SIG-M5 (cell line): ENCODE data around the gene MYO16.

Source experiments
- DNase-seq: peaks from one replicate; lab custom pipeline; 2025; lab: John Stamatoyannopoulos, UW

Gene MYO16

DNA sequence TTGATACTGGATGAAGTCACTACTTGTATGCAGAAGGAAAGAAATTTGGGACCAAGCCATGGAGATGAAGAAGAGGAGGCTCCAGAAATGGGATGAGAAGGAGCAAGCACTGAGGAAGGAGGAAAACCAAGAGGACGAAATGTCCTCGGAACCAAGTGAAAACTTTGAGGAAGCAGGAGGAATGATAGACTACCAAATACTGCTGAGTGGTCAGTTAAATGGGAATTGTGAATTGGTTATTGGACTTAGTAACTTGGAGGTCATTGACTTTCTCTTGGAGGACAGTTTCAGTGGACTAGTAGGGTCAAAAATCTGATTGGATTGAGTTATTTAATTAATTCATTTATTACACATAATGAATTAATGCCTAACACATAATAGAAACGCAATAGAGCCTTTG lies 167.9 kb downstream of the MYO16 start:
- no peak for DNase-seq

DNA sequence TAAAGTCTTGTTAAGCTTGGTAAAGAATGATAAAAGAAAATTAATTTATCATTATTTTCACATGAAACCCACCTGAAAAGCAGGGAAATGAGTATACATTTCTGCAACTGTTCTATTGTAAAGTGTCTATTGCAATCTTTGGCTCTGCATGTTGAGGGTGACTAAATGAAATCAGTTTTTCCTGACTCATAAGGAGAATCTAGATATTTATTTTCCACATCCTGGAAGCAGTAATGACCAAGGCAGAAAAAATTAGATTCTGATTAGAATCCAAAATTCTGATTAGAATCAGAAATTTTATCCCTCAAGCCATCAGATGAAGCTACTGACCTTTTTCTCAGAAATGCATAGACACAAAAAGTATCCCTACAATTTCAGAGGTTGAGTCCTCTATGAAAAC lies 178.4 kb downstream of the MYO16 start:
- no peak for DNase-seq

DNA sequence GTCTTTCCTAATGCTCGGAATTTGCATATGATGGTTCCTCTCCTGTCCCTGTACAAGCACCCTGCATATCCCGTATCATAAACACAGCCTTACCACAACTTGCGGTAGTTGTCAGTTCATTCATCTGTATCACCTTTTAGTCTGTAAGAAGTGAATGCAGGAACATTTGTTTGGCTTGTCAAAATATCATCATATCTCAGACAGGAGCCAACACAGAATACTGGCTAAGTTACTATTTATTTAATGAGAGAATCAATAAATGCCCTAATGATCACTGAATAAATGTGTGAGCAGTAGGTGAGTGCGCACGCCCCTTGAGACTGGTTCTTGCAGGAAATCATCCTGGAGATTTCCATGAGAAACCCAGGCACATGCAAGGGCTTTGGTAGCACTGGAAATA lies 182.8 kb downstream of the MYO16 start:
- no peak for DNase-seq

DNA sequence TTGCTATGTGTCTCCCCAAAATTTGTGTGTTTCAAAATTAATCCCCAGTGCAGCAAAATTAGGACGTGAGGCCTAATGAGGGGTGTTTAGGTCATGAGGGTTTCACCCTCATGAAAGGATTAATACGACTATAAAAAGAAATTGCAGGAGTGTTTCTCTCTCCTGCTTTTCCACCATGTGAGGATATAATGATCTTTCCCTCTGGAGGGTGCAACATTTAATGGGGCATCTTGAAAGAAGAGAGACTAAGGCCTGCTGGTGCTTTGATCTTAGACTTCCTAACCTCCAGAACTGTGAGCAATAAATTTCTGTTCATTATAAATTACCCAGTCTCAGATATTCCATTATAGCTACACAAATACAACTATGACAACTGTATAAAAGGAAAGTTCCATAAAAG lies 183.2 kb downstream of the MYO16 start:
- no peak for DNase-seq

DNA sequence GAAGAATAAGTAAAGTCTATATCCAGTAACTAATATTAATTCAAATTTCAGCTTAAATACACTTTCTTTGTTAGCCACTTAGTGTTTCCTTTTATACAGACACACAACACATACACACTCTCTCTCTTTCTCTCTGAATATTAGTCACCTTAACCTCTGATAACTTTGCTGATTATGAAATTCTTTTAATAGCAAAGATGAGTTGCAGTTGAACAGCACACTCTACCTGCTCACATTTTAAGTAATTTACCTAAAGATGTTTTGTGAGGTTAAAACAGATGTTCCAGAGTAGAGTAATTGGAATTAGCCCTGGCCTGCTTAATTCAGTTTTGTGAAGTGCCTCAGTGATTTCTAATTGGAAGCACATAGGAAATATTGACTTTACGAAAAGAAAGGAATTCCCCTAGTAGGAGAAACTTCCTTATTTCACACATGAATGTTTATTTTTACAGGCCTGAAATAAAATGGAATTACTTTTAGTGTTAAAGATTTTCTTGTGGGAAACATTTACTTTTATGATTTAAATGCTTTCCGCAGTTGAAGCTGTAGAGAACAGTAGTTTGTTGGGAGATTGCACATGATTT lies 184.3 kb downstream of the MYO16 start:
- no peak for DNase-seq

DNA sequence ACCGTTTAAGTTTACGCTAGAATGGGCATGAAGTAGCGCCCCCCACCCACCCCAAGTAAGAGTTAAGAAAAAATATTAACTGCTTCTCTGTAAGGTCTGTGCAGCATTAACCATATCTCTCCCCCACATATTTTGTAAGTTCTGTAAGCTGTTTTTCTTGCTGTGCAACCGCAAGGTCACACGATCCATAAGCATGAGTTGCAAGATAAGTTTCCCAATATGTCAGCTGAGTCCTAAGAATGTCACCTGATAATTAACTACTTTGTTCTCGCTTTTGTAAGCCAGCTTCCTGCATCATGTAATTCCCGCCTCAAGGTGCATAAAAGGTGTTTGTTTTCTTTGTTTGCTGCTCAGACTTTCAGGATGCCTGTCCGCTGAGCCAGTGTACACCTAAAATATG lies 187.0 kb downstream of the MYO16 start:
- DNase-seq, result no peak

DNA sequence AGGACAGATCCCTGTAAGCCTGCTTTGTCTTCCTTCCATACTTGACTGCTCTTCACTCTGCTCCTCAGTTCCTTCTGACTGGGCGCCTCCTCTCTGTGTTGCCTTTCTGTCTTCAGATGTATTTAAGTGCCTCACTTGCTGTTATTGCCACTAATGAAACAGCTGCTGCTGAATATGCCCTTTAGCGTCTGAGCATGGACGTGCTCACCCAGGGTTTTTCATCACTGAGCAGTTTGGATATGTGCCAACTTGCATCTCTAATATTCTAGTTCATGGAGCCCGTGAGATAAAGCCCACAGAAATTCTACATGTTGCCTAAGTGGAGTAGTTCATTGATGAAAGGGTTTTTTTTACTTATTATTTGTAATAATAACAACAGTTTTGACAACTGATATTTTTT lies 198.2 kb downstream of the MYO16 start:
- DNase-seq, result no peak

DNA sequence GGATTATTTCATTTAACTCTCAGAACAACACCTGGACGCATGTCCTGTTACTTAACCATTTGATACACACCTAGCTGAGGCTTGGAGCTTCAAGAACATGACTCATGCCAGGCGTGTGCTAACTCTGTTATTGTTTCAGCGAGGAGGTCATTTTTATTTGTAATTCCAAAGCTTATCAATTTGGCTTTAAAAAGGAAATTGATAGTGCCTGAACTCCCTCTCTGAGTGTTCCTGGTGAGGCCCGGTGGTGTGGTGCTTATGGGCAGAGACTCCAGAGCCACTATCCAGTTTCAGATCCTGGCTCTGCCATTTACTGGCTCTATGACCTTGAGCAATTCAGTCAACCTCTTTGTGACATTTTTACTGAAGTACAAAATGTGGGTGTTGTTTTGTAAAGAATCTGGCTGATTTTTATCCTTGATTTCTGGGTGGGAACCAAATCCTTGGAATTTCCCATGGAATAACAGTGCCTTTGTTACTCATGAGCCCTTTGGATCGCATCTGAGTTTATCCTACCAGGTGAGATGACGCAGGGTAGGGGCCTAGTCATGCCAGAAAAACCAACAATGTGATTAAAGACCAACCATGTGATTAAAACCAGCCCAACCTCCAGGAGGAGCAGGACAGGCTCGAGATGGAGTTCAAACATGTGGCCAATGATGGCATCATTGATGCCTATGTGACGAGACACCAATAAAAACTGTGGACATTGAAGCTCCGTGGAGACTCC lies 198.8 kb downstream of the MYO16 start:
- DNase-seq, result no peak

DNA sequence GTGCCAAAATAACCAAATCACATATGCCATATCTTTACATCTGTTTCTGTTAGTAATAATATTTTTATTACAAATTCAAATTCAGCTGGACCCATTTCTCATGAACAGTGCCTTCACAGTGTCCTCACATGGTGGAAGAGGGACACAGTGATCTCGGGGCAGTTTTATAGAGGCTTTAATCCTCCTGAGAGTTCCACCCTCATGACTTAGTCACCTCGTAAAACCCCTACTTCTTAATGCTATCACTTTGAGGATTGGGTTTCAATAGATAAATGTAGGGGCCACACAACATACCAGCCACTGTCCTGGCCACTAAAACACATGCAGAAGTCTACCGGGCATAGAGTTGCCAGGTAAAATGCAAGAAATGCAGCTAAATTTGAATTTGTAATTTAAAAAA lies 201.5 kb downstream of the MYO16 start:
- no peak for DNase-seq

DNA sequence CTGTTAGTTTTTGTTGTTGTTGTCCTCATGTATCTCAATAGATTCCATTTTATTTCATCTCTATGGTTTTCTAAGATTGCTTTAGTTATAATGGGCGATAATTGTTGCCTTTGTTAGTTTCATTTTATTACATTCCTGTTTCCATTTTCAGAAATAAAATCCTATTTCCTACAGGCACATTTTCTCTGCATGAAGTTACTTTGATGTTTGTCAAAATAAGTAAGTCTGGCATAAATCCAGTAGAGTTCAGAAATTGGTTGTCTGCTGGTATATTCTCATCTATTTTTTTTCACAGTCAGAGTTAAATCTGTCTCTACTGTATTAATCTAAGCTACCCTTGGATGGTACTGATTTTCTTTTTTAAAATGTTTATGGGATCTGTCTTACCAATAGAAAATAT lies 204.1 kb downstream of the MYO16 start:
- DNase-seq, result no peak

DNA sequence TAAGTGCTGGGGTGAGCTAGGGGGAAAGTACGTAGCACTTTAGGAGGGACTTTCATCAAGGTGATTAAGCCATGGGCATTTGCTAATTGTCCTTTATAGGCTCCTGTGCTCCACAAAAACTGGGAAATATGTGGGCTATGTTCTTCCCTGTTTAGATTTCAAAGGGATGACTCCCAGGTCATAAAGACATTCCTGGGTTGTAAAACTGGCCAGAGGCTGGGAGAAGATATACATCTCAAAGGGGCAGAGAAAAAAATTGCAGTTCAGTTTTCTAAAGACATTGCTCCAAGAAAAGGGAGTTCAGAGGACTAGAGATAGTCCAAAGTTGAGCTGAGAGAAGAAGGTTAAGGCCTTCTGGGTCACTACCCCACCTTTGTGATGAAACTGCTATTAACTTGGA lies 204.8 kb downstream of the MYO16 start:
- DNase-seq, result no peak

DNA sequence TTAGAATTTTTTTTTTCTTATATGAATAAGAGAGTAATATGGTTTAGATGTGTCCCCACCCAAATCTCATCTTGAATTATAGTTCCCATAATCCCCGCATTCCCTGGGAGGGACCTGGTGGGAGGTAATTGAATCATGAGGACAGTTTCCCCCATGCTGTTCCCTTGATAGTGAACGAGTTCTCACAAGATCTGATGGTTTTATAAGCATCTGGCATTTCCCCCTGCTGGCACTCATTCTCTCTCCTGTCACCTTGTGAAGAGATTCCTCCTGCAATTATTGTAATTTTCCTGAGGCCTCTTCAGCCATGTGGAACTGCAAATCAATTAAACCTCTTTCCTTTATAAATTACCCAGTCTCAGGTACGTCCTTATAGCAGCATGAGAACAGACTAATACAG lies 205.7 kb downstream of the MYO16 start:
- no peak for DNase-seq

DNA sequence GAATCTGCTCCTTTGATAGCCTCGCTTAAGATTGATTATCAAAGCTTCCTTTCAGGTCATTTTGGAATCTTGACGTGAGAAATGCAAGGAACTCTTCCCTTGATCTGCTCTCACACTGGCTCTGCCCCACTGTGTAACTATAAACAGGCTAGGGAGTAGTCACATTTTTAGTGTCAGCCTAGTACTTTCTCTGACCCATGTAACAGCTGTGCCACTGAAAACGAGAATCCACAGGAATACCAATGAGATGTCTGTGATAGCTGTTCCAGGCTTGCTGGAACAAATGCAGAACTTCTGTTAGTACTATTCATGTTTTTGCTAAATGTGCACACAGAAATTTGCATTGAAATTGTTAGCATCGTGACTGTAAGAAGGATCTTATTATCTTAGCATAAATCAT lies 221.3 kb downstream of the MYO16 start:
- no peak for DNase-seq

DNA sequence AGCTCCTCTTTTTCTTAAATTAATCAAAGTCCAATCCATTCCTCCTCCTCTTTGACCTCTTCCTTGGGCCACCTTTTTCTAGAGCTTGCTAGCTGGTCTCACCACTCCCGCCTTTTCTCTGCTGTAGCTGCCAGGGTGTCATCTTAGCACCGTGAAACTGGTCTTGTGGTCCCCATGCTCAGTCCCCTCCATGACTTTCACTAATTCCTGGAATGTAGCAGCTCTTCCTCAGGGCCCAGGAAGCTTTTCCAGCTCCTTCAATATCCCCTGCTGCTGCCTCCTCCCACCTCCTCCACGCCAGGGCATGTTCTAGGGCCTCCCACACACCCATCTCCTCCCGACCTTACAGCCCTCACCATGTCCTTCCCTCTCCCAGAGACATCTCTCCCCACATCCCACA lies 222.2 kb downstream of the MYO16 start:
- DNase-seq, result no peak

DNA sequence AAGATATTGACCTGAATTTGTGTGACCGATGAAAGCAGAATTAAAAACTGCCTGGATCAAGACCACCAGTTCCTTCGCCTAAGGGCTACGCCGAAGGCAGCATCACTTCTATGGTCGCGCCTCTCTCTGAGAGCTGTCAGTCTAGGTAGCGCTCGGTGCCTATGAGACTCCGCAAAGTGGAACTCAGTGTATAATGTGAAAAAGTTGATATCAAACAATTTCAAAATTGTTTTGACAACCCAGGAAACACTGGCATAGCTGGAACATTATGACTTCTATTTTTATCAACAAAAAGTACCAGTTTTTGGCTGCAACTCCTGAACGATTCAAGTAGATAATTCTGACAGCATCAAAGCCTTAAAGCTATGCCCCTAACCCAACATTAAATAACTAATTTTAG lies 223.6 kb downstream of the MYO16 start:
- no peak for DNase-seq

DNA sequence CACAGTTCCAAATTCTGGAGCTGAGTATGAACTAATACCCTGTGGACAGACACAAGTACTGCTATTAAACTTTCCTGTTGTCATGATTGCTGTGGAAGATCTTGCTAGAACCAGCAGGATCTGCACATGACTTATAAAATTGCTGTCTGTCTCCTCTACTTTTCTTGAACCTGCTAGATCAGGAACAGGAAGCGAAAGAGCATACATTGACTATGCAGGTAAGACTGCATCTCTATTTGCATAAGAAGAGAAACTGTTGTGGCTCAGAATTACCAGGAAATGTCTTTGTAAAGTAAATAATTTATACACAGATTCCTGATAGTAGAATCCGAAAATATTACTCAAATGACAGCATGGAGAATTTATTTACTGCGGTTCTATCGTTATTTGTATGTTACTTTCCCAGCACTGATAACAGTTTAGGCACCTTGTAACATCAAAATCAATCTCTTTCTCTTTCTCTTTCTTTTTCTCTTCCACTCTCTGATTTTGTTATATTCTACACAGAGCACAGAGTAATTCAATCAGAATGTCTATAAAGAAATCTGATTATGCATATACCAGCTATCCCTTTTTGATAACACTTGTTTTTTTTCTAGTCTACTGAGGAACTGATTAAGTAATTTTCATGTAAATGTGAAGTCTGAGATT lies 226.5 kb downstream of the MYO16 start:
- no peak for DNase-seq

DNA sequence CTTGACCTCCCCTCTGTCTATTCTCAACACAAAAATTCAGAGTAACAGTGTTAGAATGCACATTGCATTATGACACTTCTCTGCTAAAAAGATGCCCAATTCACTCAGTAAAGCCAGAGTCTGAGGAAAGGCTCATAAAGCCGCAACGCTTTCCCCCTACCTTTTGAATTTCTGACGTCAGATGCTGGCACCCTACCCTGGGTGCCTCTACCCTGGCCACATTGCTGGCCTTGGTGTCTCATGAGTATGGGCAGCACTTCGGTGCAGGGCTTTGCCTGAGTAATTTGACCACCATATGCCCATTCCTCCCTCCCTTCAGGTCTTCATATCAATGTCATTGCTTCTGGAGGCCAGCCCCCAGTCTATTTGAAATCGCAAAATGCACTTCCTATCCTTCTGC lies 229.3 kb downstream of the MYO16 start:
- DNase-seq, result no peak

DNA sequence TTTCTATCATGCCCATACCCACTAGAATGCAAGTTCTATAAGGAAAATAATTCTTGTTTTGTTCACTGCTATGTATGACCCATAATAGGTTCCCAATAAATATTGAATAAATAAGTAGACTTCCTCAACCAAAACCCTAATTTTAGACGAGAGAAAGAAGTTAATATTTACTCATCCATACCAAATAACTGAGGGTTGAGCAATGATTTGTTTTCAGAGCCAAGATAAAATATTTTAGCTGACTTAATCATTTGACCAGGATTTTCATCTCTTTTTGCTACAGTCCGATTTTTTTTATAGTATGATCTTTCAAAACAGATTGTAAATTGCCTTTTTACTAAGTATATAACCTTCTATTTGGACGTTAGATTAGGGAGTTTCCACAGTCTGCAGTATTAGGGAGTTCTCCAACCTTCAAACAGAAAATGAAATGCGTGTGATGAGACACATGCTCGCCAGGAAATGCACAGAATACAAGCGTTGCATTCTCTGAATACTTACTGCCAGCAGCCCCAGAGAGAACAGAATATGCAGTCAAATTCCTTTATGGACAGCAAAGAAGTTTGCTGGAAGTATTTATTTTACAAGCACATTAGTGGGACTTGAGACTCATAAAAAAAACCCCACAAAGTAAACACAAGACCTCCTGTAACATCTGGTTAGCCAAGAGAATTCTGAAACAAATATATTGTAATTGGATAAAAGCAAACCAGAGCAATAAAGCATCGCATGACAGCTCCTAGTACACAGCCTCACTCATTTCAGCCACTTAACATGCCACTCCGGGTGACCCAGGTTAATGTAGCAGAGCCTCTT lies 230.0 kb downstream of the MYO16 start:
- no peak for DNase-seq

DNA sequence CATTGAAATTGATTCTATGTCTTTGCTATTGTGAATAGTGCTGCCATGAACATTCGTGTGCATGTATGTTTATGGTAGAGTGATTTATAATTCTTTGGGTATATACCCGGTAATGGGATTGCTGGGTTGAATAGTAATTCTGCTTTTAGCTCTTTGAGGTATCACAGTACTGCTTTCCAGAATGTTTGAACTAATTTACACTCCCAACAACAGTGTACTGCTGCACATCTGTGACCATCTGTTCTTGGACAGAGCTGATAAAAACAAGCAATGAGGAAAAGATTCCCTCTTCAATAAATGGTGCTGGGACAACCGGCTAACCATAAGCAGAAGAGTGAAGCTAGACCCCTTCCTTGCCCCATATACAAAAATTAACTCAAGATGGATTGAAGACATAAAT lies 231.0 kb downstream of the MYO16 start:
- no peak for DNase-seq

DNA sequence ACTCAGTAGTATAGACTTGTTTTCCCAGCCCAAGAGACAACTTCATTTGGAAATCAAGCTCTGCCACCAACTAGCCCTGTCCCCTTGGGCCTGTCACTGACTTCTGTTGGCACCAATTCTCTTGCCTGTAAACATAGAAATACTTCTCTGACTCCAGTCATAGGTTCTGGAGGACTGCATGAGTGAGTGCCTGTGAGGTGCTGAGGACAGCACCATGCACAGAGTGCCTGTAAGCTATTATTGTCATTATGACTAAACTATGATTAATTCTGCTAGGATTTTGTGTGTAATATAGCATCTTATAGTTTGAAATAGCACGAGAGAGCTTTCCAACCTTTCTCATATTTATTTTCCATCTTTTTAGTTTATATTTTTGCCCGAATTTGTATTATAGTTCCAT lies 247.9 kb downstream of the MYO16 start:
- DNase-seq, result no peak

DNA sequence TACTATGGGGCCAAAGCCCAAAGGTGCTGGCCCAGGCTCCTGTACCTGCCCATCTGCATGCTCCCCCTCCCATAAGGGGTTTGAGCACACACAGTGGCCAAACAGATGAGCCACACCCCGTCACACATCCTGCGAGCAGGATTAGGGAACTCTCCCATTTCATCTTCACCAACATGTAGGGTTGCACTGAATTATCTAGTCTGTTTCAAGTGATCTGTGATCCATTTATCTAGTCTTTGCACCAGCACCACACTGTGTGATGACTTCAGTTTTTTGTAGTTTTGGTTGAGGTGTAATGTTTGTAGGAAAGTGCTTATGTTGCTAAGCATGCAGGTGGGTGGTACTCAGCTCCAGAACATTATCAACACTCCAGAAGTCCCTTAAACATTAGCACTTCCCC lies 249.3 kb downstream of the MYO16 start:
- no peak for DNase-seq

DNA sequence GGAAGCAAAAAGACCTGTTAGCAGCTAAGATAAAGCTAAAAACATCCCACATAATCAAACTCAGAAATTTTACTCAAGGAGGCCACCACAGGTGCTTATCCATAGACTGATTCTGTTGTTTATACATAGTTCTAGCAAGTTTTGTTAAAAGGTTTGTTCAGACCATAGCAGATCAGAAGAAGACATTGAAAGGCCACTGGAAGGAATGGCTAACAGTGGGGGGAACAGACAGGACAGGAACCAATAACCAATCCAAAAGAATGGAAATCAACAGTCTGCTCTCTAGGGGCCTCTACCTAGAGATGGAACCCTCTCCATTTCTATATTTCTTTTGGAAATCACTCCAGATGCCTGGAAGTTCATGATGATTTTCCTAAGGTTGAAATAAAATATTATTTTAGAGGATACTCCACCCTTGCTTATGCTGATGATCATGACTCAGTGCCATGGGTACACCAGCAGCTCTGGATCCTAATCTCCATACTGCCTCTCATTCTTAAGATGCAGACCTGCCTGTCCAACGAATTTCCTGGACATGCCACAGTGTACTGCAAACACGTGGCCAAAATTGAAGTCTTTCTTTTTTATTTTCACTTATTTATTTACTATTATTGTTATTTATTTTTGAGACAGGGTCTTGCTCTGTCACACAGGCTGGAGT lies 260.0 kb downstream of the MYO16 start:
- DNase-seq, result no peak
